ENCODE data around the gene VSNL1. TPM values are rescaled to one million over a fixed set of nuclear protein-coding genes. Genes with fewer than 3 reads are reported as not detected.

The VSNL1 gene
- total RNA-seq, 1 donor from 2014 or later: 94.4 TPM

GRCh38 chr2:17589406-17590035 is 49.0 kb downstream of the VSNL1 start:
- no peak overlapping the region for H3K27ac Mint-ChIP-seq
- H3K9ac ChIP-seq: no peak overlapping the region
- peaks cover 4% of the 10 kb centered on the region for H3K27me3 Mint-ChIP-seq (ENCODE audit: insufficient read depth, low read depth)
- no peak for DNase-seq (ENCODE audit: low spot score)
- no peak for TF ChIP-seq CTCF (IDR thresholded peaks at IDR 0.05)
- no peak for TF ChIP-seq EZH2 (IDR thresholded peaks at IDR 0.05)
- no peak for TF ChIP-seq EZH2phosphoT487 (IDR thresholded peaks at IDR 0.05)
- no peaks in the 10 kb centered on the region for H3K9me3 Mint-ChIP-seq
- peaks cover 39% of the 10 kb centered on the region for H3K4me1 ChIP-seq
- H3K27ac ChIP-seq: no peak overlapping the region
- no peak overlapping the region for H3K4me3 Mint-ChIP-seq
- no peak overlapping the region for H2AFZ ChIP-seq (replicated peaks)
- no peaks in the 10 kb centered on the region for H3K36me3 Mint-ChIP-seq
- H4K20me1 ChIP-seq (ENCODE audit: low read depth): no peaks in the 10 kb centered on the region
- H3K36me3 ChIP-seq: no peaks in the 10 kb centered on the region
- H3K4me3 ChIP-seq: no peak overlapping the region
- no peaks in the 10 kb centered on the region for H3K9me3 ChIP-seq (ENCODE audit: low read depth)
- H3K27me3 ChIP-seq: no peaks in the 10 kb centered on the region
- peaks cover 2% of the 10 kb centered on the region for H3K4me1 Mint-ChIP-seq
- peaks cover 54% of the 10 kb centered on the region for H3K79me2 ChIP-seq (ENCODE audit: low read depth)
- no peaks in the 10 kb centered on the region for H3F3A ChIP-seq (ENCODE audit: low read depth)
- H3K4me2 ChIP-seq: no peak overlapping the region

- no peaks in the 10 kb centered on the region for H3K36me3 ChIP-seq
- TF ChIP-seq CTCF (IDR thresholded peaks at IDR 0.05) (no peak), EZH2phosphoT487 (IDR thresholded peaks at IDR 0.05) (no peak), EZH2 (IDR thresholded peaks at IDR 0.05) (no peak)
- no peaks in the 10 kb centered on the region for H3K27me3 ChIP-seq
- no peak overlapping the region for H3K9ac ChIP-seq
- Mint-ChIP-seq H3K4me1 (peaks cover 8% of the 10 kb centered on the region), H3K36me3 (no peaks in the 10 kb centered on the region), H3K4me3 (no peak overlapping the region), H3K9me3 (no peaks in the 10 kb centered on the region), H3K27ac (no peak overlapping the region), H3K27me3 (ENCODE audit: insufficient read depth, low read depth) (peaks cover 4% of the 10 kb centered on the region)
- no peaks in the 10 kb centered on the region for H4K20me1 ChIP-seq (ENCODE audit: low read depth)
- H3F3A ChIP-seq (ENCODE audit: low read depth): no peaks in the 10 kb centered on the region
- peaks cover 30% of the 10 kb centered on the region for H3K4me1 ChIP-seq
- H3K27ac ChIP-seq: no peak overlapping the region
- H2AFZ ChIP-seq (replicated peaks): no peak overlapping the region
- H3K9me3 ChIP-seq (ENCODE audit: low read depth): no peaks in the 10 kb centered on the region
- DNase-seq (ENCODE audit: low spot score): no peak
- H3K4me3 ChIP-seq: no peak overlapping the region
- peaks cover 45% of the 10 kb centered on the region for H3K79me2 ChIP-seq (ENCODE audit: low read depth)
- no peak overlapping the region for H3K4me2 ChIP-seq
Measured at GRCh38 chr2:17590342-17590911, 49.9 kb downstream of the VSNL1 start.

- TF ChIP-seq EZH2 (IDR thresholded peaks at IDR 0.05) (no peak), EZH2phosphoT487 (IDR thresholded peaks at IDR 0.05) (no peak), CTCF (IDR thresholded peaks at IDR 0.05) (no peak)
- Mint-ChIP-seq H3K27ac (no peak overlapping the region), H3K27me3 (ENCODE audit: insufficient read depth, low read depth) (peaks cover 4% of the 10 kb centered on the region), H3K4me3 (no peak overlapping the region), H3K9me3 (no peaks in the 10 kb centered on the region), H3K36me3 (no peaks in the 10 kb centered on the region), H3K4me1 (peaks cover 8% of the 10 kb centered on the region)
- Histone ChIP-seq H2AFZ (replicated peaks) (no peak overlapping the region), H3K4me3 (no peak overlapping the region), H3K9me3 (ENCODE audit: low read depth) (no peaks in the 10 kb centered on the region), H3K27me3 (no peaks in the 10 kb centered on the region), H3K79me2 (ENCODE audit: low read depth) (peaks cover 35% of the 10 kb centered on the region), H3K4me2 (no peak overlapping the region), H3K36me3 (no peaks in the 10 kb centered on the region), H3K9ac (no peak overlapping the region), H3F3A (ENCODE audit: low read depth) (no peaks in the 10 kb centered on the region), H3K4me1 (peaks cover 21% of the 10 kb centered on the region), H3K27ac (no peak overlapping the region), H4K20me1 (ENCODE audit: low read depth) (no peaks in the 10 kb centered on the region)
- no peak for DNase-seq (ENCODE audit: low spot score)
Measured at GRCh38 chr2:17591846-17592245, 51.4 kb downstream of the VSNL1 start.
